SK-N-SH treated with all-trans-retinoic acid at 6 μM for 48 hours (cell line): Measurements from ENCODE around the gene SMCP.

ENCODE experiments used
- ATAC-seq: fragments of 200-7000 bp; cut with Tn5 transposase; 3 replicates; pipeline ENCODE4 v1.9.1; 2020; ENCODE audit warnings: mild to moderate bottlenecking, moderate library complexity
- ARNTL ChIP-seq: fragments of 450-650 bp; formaldehyde crosslinking; IDR thresholded peaks from 2 replicates; pipeline ENCODE4 v1.5.0; 2020; ENCODE audit warnings: low read depth, mild to moderate bottlenecking, moderate library complexity, borderline replicate concordance
- BACH2 ChIP-seq: fragments of 250-450 bp; sonication (Bioruptor Pico); IDR thresholded peaks from 2 replicates; pipeline ENCODE4 v1.9.0; 2021; ENCODE audit warnings: mild to moderate bottlenecking, borderline replicate concordance
- CSDC2 ChIP-seq: fragments of 250-450 bp; sonication (Bioruptor Pico); IDR thresholded peaks from 2 replicates; pipeline ENCODE4 v1.5.0; 2020; ENCODE audit warnings: mild to moderate bottlenecking, moderate library complexity
- ESRRG ChIP-seq: fragments of 250-450 bp; sonication (Bioruptor Pico); IDR thresholded peaks from 2 replicates; pipeline ENCODE4 v1.6.1; 2021; ENCODE audit warnings: mild to moderate bottlenecking
- GLIS3 ChIP-seq: fragments of 250-450 bp; sonication (Bioruptor Pico); IDR thresholded peaks from 2 replicates; pipeline ENCODE4 v1.5.0; 2020; ENCODE audit warnings: mild to moderate bottlenecking, moderate library complexity
- POU6F1 ChIP-seq: fragments of 250-450 bp; sonication (Bioruptor Pico); IDR thresholded peaks from 2 replicates; pipeline ENCODE4 v1.8.0; 2021; ENCODE audit warnings: low read depth, mild to moderate bottlenecking, moderate library complexity, borderline replicate concordance
- PPARA ChIP-seq: fragments of 250-450 bp; sonication (Bioruptor Pico); IDR thresholded peaks from 2 replicates; pipeline ENCODE4 v1.5.0; 2020; ENCODE audit warnings: mild to moderate bottlenecking, borderline replicate concordance
- RARB ChIP-seq: fragments of 250-450 bp; sonication (Bioruptor Pico); IDR thresholded peaks from 2 replicates; pipeline ENCODE4 v1.8.0; 2021; ENCODE audit warnings: mild to moderate bottlenecking, moderate library complexity
- SNAI2 ChIP-seq: fragments of 250-450 bp; sonication (Bioruptor Pico); IDR thresholded peaks from 2 replicates; pipeline ENCODE4 v1.5.0; 2020; ENCODE audit warnings: mild to moderate bottlenecking, moderate library complexity
- TCF4 ChIP-seq: fragments of 250-450 bp; sonication (Bioruptor Pico); IDR thresholded peaks from 2 replicates; pipeline ENCODE4 v1.8.0; 2021; ENCODE audit warnings: mild to moderate bottlenecking, moderate library complexity, borderline replicate concordance
- ZC3H10 ChIP-seq: fragments of 250-450 bp; sonication (Bioruptor Pico); IDR thresholded peaks from 2 replicates; pipeline ENCODE4 v1.5.1; 2021; ENCODE audit warnings: mild to moderate bottlenecking, moderate library complexity
- ZFP3 ChIP-seq: fragments of 250-450 bp; sonication (Bioruptor Pico); IDR thresholded peaks from 2 replicates; pipeline ENCODE4 v1.5.0; 2020; ENCODE audit warnings: mild to moderate bottlenecking, moderate library complexity
- ZFP30 ChIP-seq: fragments of 450-650 bp; formaldehyde crosslinking; IDR thresholded peaks from 2 replicates; pipeline ENCODE4 v1.5.0; 2022; ENCODE audit warnings: mild to moderate bottlenecking, moderate library complexity
- ZNF565 ChIP-seq: fragments of 450-650 bp; formaldehyde crosslinking; conservative IDR thresholded peaks from 2 replicates; pipeline ENCODE4 v1.5.0; 2020; ENCODE audit warnings: low read depth, mild to moderate bottlenecking, moderate library complexity
- ZNF70 ChIP-seq: fragments of 450-650 bp; formaldehyde crosslinking; IDR thresholded peaks from 2 replicates; pipeline ENCODE4 v1.5.0; 2020; ENCODE audit warnings: mild to moderate bottlenecking, moderate library complexity
- ZNF8 ChIP-seq: fragments of 450-650 bp; formaldehyde crosslinking; IDR thresholded peaks from 2 replicates; pipeline ENCODE4 v1.5.0; 2020; ENCODE audit warnings: mild to moderate bottlenecking, moderate library complexity
- TF ChIP-seq, protein P1 (sequence below): fragments of 250-450 bp; sonication (Bioruptor Pico); IDR thresholded peaks from 2 replicates; pipeline ENCODE4 v1.5.1; 2020; ENCODE audit warnings: low read depth, mild to moderate bottlenecking, moderate library complexity
- TF ChIP-seq, protein P2 (sequence below): fragments of 250-450 bp; sonication (Bioruptor Pico); IDR thresholded peaks from 2 replicates; pipeline ENCODE4 v1.5.1; 2021; ENCODE audit warnings: mild to moderate bottlenecking, moderate library complexity

The SMCP gene

DNA sequence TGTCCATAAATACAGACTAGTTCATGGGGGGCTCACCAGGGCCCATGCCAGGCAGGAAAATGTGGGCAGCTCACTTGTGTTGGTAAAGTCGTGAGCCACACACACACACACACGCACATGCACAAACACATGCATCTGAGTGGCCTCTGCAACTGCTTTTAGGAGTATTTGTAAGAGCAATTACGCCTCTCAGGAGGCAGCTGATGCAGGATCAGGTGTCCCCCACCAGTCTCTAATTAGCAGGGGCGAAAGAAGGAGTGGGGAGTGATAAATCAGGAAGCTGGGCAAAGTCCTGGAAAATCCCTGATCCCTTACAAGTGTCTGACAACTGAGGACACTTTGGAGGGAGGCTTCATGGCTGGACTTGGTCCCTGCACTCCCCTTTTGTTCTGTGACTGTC, 24.5 kb downstream of the SMCP start:
- ATAC-seq: no peak
- TF ChIP-seq ZFP3 (CRISPR knock-in tag) (no peak), ARNTL (no peak), ZC3H10 (CRISPR knock-in tag) (no peak), ESRRG (no peak), POU6F1 (CRISPR knock-in tag) (no peak), TCF4 (CRISPR knock-in tag) (no peak)
- TF ChIP-seq, protein P1, sequence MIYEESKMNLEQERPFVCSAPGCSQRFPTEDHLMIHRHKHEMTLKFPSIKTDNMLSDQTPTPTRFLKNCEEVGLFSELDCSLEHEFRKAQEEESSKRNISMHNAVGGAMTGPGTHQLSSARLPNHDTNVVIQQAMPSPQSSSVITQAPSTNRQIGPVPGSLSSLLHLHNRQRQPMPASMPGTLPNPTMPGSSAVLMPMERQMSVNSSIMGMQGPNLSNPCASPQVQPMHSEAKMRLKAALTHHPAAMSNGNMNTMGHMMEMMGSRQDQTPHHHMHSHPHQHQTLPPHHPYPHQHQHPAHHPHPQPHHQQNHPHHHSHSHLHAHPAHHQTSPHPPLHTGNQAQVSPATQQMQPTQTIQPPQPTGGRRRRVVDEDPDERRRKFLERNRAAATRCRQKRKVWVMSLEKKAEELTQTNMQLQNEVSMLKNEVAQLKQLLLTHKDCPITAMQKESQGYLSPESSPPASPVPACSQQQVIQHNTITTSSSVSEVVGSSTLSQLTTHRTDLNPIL (CRISPR knock-in tag): no peak

- no peak for ATAC-seq
- TF ChIP-seq ZFP30 (CRISPR knock-in tag): no peak
- no peak for TF ChIP-seq GLIS3 (CRISPR knock-in tag)
- TF ChIP-seq ARNTL: no peak
- no peak for TF ChIP-seq TCF4 (CRISPR knock-in tag)
- no peak for TF ChIP-seq CSDC2 (CRISPR knock-in tag)
- no peak for TF ChIP-seq ZFP3 (CRISPR knock-in tag)
- no peak for TF ChIP-seq ESRRG
Measured at GRCh38 chr1:152904688-152905440, 26.7 kb downstream of the SMCP start.

DNA sequence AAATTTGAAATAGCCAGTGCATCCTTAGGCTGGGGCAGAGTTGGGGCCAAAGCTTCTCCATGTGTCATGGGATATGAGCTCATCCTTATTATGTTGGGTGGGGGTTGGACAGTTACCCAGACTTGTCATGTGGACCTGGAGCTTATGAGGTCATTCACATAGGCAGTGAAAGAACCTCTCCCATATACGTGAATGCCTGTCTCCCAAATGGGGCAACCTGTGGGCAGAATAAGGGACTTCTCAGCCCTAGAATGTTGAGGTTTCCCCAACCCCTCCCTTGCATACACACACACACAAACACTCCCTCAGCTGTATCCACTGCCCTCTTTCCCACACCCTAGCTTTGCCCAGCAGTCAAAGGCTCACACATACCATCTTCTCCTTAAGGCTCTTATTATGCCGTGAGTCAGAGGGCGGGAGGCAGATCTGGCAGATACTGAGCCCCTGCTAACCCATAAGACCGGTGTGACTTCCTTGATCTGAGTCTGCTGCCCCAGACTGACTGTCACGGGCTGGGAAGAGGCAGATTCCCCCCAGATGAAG, 28.0 kb downstream of the SMCP start:
- ATAC-seq: peak; percentile 93
- no peak for TF ChIP-seq ARNTL
- 0 out of 2 replicates have a peak, but pooled peaks have one; percentile 73 for TF ChIP-seq CSDC2 (CRISPR knock-in tag)

DNA sequence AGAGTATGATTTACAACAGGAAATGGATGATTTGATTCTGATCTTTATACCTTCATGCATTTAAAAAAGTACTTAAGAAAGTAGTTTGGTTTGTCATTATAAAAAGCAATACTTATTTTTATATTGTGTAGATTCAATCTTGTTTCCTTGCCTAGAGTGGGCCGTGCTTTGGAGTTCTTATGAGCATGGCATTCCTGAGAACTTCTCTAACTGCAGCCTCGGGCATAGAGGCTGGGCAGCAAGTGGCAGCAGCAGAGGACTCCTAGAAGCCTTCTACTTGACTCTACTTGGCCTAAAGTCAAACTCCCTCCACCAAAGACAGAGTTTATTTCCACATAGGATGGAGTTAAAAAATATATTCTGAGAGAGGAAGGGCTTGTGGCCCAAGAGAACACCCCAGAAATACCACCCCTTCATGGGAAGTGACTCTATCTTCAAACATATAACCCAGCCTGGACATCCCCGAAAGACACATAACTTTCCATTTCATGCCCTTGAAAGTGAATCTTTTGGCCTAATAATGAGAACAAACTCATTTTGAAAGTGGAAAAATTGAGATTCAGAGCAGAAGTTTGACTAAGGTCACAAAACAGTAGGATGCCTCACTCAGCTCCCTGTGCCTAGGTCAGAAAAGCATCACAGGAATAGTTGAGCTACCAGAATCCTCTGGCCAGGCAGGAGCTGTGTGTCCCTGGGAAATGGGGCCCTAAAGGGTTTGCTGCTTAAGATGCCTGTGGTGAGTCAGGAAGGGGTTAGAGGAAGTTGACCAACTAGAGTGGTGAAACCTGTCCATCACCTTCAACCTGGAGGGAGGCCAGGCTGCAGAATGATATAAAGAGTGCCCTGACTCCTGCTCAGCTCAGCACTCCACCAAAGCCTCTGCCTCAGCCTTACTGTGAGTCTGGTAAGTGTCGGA, 29.8 kb downstream of the SMCP start, which contains the start of gene IVL:
Gene IVL (plus strand): TSS at position 861 of the 916 bp plus-strand sequence. CDS start 1,252 bp downstream, outside the sequence.
- TF ChIP-seq RARB (CRISPR knock-in tag): no peak
- no peak for TF ChIP-seq ZNF70
- no peak for TF ChIP-seq POU6F1 (CRISPR knock-in tag)
- no peak for TF ChIP-seq ZNF565 (CRISPR knock-in tag)
- no peak for TF ChIP-seq ARNTL
- 0 out of 3 replicates have a peak, but pooled peaks have one; percentile 7 for ATAC-seq

DNA sequence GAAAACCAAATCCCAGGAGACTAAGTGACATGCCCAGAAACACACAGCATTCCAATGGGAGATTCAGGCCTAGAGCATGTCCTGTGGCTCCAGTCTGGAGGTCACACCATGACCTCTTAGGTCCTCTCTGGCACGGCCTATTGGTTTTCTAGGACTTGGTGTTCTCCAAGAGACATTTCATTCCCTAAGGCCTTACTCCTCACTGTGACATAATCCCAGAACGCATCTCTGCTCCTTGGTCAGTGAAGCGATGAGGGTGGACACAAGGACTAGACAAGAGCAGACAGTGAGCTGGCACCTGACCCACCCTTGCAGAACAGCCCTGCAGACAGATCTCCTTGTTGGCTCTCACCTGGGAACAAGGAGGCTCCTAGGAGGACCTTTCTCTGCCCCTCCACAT, 31.1 kb downstream of the SMCP start:
- ATAC-seq: no peak
- TF ChIP-seq ZFP30 (CRISPR knock-in tag) (no peak), ZFP3 (CRISPR knock-in tag) (no peak), GLIS3 (CRISPR knock-in tag) (no peak), ZNF8 (no peak), POU6F1 (CRISPR knock-in tag) (no peak), CSDC2 (CRISPR knock-in tag) (no peak), BACH2 (no peak), PPARA (CRISPR knock-in tag) (no peak), ARNTL (no peak), SNAI2 (no peak)
- TF ChIP-seq, protein P2, sequence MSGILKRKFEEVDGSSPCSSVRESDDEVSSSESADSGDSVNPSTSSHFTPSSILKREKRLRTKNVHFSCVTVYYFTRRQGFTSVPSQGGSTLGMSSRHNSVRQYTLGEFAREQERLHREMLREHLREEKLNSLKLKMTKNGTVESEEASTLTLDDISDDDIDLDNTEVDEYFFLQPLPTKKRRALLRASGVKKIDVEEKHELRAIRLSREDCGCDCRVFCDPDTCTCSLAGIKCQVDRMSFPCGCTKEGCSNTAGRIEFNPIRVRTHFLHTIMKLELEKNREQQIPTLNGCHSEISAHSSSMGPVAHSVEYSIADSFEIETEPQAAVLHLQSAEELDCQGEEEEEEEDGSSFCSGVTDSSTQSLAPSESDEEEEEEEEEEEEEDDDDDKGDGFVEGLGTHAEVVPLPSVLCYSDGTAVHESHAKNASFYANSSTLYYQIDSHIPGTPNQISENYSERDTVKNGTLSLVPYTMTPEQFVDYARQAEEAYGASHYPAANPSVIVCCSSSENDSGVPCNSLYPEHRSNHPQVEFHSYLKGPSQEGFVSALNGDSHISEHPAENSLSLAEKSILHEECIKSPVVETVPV (CRISPR knock-in tag): no peak
- TF ChIP-seq, protein P1 (CRISPR knock-in tag): no peak
- TF ChIP-seq, all 23 proteins: peak for 0
